OCI-LY7 (cell line): ENCODE measurements around the gene SMOC1.

Experiments used
- CTCF ChIP-seq: fragments of 200-600 bp; sonication (generic); conservative IDR thresholded peaks from 2 replicates; pipeline ENCODE4 v1.5.1; 2014; ENCODE audit warnings: mild to moderate bottlenecking, antibody characterized with exemption, low read length, moderate library complexity, mixed read lengths
- EZH2phosphoT487 ChIP-seq: fragments of 200-600 bp; sonication (generic); IDR thresholded peaks from 2 replicates; pipeline ENCODE4 v1.6.1; 2018; ENCODE audit warnings: low read depth, borderline replicate concordance, mild to moderate bottlenecking, mixed run types, antibody characterized with exemption, low read length, moderate library complexity, mixed read lengths

GRCh38 chr14:69972755-69973154, 93.5 kb downstream of the SMOC1 start:
- TF ChIP-seq CTCF, result no peak
- no peak for TF ChIP-seq EZH2phosphoT487
